GM11168 (cell line): ENCODE data around the gene SNX11.
"Not testable (repeated sequence)": the region's sequence is repeated elsewhere in the genome, so short reads cannot be mapped to it uniquely, and the experiment has no call there.

Experiments
- in situ Hi-C: fragments of 300-500 bp; cut with MboI; formaldehyde crosslinking; loops from one replicate; pipeline ENCODE4 v1.12.0; 2022; ENCODE audit warnings: low sequenced_read_pairs; ENCODE audit not compliant: unreplicated experiment

Gene SNX11, protein sequence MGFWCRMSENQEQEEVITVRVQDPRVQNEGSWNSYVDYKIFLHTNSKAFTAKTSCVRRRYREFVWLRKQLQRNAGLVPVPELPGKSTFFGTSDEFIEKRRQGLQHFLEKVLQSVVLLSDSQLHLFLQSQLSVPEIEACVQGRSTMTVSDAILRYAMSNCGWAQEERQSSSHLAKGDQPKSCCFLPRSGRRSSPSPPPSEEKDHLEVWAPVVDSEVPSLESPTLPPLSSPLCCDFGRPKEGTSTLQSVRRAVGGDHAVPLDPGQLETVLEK

GRCh38 chr17:48107137-48108055 is at the start of gene SNX11:
TSS of gene SNX11 (plus strand) at chr17:48107766. CDS start at chr17:48112044, 4,278 bp downstream.
- in situ Hi-C loops: no loop called here

GRCh38 chr17:48058393-48059124 is 49.0 kb upstream of the SNX11 start:
- in situ Hi-C loops: no loop called here

DNA sequence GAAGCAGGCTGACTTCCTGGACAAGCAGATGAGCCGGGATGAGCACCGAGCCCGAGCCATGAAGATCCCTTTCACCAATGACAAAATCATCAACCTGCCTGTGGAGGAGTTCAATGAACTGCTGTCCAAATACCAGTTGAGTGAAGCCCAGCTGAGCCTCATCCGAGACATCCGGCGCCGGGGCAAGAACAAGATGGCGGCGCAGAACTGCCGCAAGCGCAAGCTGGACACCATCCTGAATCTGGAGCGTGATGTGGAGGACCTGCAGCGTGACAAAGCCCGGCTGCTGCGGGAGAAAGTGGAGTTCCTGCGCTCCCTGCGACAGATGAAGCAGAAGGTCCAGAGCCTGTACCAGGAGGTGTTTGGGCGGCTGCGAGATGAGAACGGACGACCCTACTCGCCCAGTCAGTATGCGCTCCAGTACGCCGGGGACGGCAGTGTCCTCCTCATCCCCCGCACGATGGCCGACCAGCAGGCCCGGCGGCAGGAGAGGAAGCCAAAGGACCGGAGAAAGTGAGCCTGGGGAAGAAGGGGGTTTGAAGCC is 48.4 kb upstream of the SNX11 start:
- in situ Hi-C loops: no loop called here

GRCh38 chr17:48060249-48060648 is 47.3 kb upstream of the SNX11 start:
- in situ Hi-C loops: no loop called here

- in situ Hi-C loops: no loop called here
Measured at GRCh38 chr17:48062273-48062672, 45.3 kb upstream of the SNX11 start.

GRCh38 chr17:48064638-48065037 is 42.9 kb upstream of the SNX11 start:
- in situ Hi-C loops: loop anchor here (5.0 kb wide), 1 partner anchor 32 kb away; no protein-coding TSS in a partner anchor

DNA sequence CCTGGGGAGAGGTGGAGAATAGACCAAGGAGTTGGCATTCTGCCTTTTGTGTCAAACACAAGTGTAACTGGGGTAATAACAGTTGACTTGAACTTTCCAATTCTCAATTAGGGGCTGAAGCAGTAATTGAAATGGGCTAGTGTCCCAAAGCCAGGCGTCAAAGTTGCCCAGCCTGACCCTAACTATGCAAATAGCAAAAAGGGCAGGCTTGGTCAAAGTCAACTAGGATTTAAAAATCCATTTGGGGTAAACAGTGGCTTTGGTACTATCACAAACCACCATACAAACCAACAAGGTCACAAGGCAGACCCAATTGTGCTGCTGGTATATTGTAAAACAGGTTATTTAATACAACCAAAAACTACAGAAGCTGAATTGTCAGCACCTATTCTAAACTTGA is 41.4 kb upstream of the SNX11 start:
- in situ Hi-C loops: loop anchor here (5.0 kb wide), 1 partner anchor 34 kb away; no protein-coding TSS in a partner anchor

- in situ Hi-C loops: loop anchor here (5.0 kb wide), 1 partner anchor 34 kb away; no protein-coding TSS in a partner anchor
Measured at GRCh38 chr17:48066656-48067055, 40.9 kb upstream of the SNX11 start.

- in situ Hi-C loops: loop anchor here (5.0 kb wide), 1 partner anchor 35 kb away; no protein-coding TSS in a partner anchor
Measured at GRCh38 chr17:48067245-48067644, 40.3 kb upstream of the SNX11 start.

- in situ Hi-C loops: loop anchor here (5.0 kb wide), 1 partner anchor 36 kb away; no protein-coding TSS in a partner anchor
Measured at GRCh38 chr17:48067808-48068207, 39.8 kb upstream of the SNX11 start.

DNA sequence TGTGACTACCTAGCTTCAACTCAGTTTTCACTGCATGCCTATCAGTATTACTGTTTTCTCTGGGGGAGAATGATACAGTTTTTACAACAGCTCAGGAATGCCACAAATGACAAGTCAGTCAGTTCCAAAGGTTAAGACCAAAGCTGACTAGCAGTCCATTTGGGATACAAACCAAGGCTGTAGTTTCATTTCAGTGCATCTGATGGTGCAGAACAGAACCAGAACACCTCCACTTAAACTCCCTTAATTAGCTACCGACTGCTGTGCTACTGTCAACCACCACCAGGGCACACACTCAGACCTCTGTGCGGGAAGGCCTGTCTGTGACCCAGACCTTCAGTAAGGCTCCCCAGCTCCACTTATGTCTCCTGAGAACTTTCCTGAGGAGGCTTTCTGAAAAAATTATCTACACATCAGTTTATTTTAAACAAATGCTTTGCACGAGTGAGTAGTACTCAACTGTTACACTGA is 39.0 kb upstream of the SNX11 start:
- in situ Hi-C loops: loop anchor here (5.0 kb wide), 1 partner anchor 36 kb away; no protein-coding TSS in a partner anchor

- in situ Hi-C loops: no loop called here
Measured at GRCh38 chr17:48070195-48070594, 37.4 kb upstream of the SNX11 start.

DNA sequence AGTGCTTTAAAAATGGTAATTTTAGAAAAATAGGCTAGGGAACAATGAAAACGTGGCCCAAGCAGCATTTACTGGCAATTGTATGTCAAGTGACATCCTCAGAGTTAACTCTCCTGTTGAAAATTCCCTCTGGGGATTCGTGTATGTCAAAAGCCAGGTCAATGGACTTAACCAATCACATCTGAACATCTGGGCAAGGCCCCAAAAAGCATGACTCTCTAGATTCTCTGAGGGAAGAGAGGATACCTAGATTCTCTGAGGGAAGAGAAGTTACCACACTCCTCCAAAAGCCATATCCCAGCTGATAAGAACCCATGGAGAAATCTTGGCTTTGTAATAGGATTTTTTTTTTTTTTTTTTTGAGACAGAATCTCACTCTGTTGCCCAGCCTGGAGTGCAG is 35.9 kb upstream of the SNX11 start:
- in situ Hi-C loops: no loop called here

DNA sequence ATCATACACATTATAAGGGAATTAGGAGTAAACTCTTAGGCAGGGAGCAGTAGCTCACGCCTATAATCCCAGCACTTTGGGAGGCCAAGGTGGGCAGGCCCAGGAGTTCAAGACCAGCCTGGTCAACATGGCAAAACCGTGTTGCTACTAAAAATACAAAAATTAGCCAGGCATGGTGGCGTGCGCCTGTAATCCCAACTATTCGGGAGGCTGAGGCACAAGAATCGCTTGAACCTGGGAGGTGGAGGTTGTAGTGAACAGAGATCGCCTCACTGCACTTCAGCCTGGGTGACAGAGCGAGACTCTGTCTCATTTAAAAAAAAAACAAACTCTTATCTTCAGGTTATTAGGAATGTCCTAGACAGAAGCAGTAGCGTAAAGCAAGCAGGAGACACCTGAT is 34.8 kb upstream of the SNX11 start:
- in situ Hi-C loops: not testable (repeated sequence)

- in situ Hi-C loops: not testable (repeated sequence)
Measured at GRCh38 chr17:48073566-48074094, 33.9 kb upstream of the SNX11 start.

- in situ Hi-C loops: no loop called here
Measured at GRCh38 chr17:48074322-48075081, 33.1 kb upstream of the SNX11 start.

GRCh38 chr17:48077152-48077551 is 30.4 kb upstream of the SNX11 start:
- in situ Hi-C loops: not testable (repeated sequence)

- in situ Hi-C loops: loop anchor here (10.0 kb wide), 1 partner anchor 53 kb away; no protein-coding TSS in a partner anchor
Measured at GRCh38 chr17:48081858-48082257, 25.7 kb upstream of the SNX11 start.

DNA sequence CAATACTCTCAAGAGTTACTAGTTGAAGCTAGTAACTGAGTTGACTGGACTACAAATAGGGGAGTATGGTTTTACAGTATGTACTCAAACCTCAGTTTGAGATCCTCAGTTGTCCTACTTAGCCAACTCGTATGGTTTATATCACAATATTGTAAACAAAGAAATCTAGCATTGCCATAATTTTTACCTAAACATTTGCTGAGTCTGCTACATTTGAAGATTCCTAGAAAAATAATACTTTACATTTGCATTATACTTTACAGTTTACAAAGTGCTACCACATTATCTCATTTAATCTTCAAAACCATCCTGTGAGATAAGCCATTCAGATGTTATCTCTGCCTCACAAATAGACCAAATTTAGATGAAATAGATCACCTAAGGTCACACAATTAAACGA is 22.6 kb upstream of the SNX11 start:
- in situ Hi-C loops: loop anchor here (10.0 kb wide), 1 partner anchor 50 kb away; no protein-coding TSS in a partner anchor
